Ramos (cell line): Measurements from ENCODE around the gene SSBP3.
"Not testable (repeated sequence)": the region's sequence is repeated elsewhere in the genome, so short reads cannot be mapped to it uniquely, and the experiment has no call there.

Experiments used
- in situ Hi-C: fragments of 300-500 bp; cut with MboI; formaldehyde crosslinking; loops from one replicate; pipeline ENCODE4 v1.14.3; 2022; ENCODE audit warnings: low sequenced_read_pairs; ENCODE audit not compliant: unreplicated experiment

SSBP3 gene

GRCh38 chr1:54396261-54396933 is 9.8 kb downstream of the SSBP3 start:
- in situ Hi-C loops: no loop called here

GRCh38 chr1:54395281-54395934 is 10.8 kb downstream of the SSBP3 start:
- in situ Hi-C loops: no loop called here

- in situ Hi-C loops: no loop called here
Observed at GRCh38 chr1:54394104-54394503, 12.1 kb downstream of the SSBP3 start.

- in situ Hi-C loops: no loop called here
Observed at GRCh38 chr1:54392401-54392800, 13.8 kb downstream of the SSBP3 start.

GRCh38 chr1:54391450-54392209 is 14.6 kb downstream of the SSBP3 start:
- in situ Hi-C loops: no loop called here

- in situ Hi-C loops: no loop called here
Observed at GRCh38 chr1:54390655-54391054, 15.5 kb downstream of the SSBP3 start.

GRCh38 chr1:54389608-54390007 is 16.6 kb downstream of the SSBP3 start:
- in situ Hi-C loops: not testable (repeated sequence)

- in situ Hi-C loops: no loop called here
Observed at GRCh38 chr1:54387419-54387818, 18.8 kb downstream of the SSBP3 start.

GRCh38 chr1:54385727-54386022 is 20.5 kb downstream of the SSBP3 start:
- in situ Hi-C loops: no loop called here

GRCh38 chr1:54384918-54385726 is 21.1 kb downstream of the SSBP3 start:
- in situ Hi-C loops: no loop called here

- in situ Hi-C loops: no loop called here
Observed at GRCh38 chr1:54384471-54384870, 21.7 kb downstream of the SSBP3 start.

- in situ Hi-C loops: no loop called here
Observed at GRCh38 chr1:54381524-54381923, 24.7 kb downstream of the SSBP3 start.

GRCh38 chr1:54380290-54380882 is 25.8 kb downstream of the SSBP3 start:
- in situ Hi-C loops: no loop called here

- in situ Hi-C loops: no loop called here
Observed at GRCh38 chr1:54379555-54380289, 26.5 kb downstream of the SSBP3 start.

GRCh38 chr1:54378874-54379554 is 27.2 kb downstream of the SSBP3 start:
- in situ Hi-C loops: no loop called here

GRCh38 chr1:54378157-54378873 is 27.9 kb downstream of the SSBP3 start:
- in situ Hi-C loops: no loop called here

- in situ Hi-C loops: no loop called here
Observed at GRCh38 chr1:54377040-54377691, 29.0 kb downstream of the SSBP3 start.

- in situ Hi-C loops: no loop called here
Observed at GRCh38 chr1:54376430-54377039, 29.7 kb downstream of the SSBP3 start.
